ENCODE results near the gene TERT. TPM values are rescaled to one million over a fixed set of nuclear protein-coding genes. Genes with fewer than 3 reads are reported as not detected.

TERT gene
- total and polyA plus RNA-seq, 2 experiments from 2014 or later, result 0.08 TPM; not detected in 1

- Histone ChIP-seq H4K20me1 (ENCODE audit: insufficient read depth, poor library complexity, severe bottlenecking) (no peaks in the 10 kb centered on the region), H3K36me3 (replicated peaks; ENCODE audit: insufficient read depth, low read depth) (no peaks in the 10 kb centered on the region), H3K79me2 (no peaks in the 10 kb centered on the region), H3K9me2 (replicated peaks; ENCODE audit: insufficient read depth) (no peaks in the 10 kb centered on the region), H3K4me1 (ENCODE audit: insufficient read depth) (no peaks in the 10 kb centered on the region), H3K4me3 (no peak overlapping the region), H3K27me3 (peaks cover 22% of the 10 kb centered on the region), H2AFZ (no peak overlapping the region), H3K27ac (no peak overlapping the region), H3K9me3 (ENCODE audit: low read depth) (no peaks in the 10 kb centered on the region), H3K4me2 (no peak overlapping the region)
- peak; percentile 3 for DNase-seq (ENCODE audit: low spot score)
- no peak for TF ChIP-seq CTCF (IDR thresholded peaks at IDR 0.05; ENCODE audit: poor library complexity)
- no peak for TF ChIP-seq EZH2 (IDR thresholded peaks at IDR 0.05; ENCODE audit: borderline replicate concordance)
- no peak for TF ChIP-seq EZH2phosphoT487 (IDR thresholded peaks at IDR 0.05; ENCODE audit: low read depth, severe bottlenecking, unreplicated experiment)
- WGBS (ENCODE audit: low lambda C conversion rate, missing lambda C conversion rate), result 87% methylated on average over 33 of the region's 33 CpGs
These were observed 4.0 kb upstream of the TERT start for GRCh38 chr5:1298723-1299510.

GRCh38 chr5:1298067-1298551 is 3.2 kb upstream of the TERT start:
- no peaks in the 10 kb centered on the region for H3K4me1 ChIP-seq (ENCODE audit: insufficient read depth)
- H3K9me3 ChIP-seq (ENCODE audit: low read depth), result no peaks in the 10 kb centered on the region
- H3K9me2 ChIP-seq (replicated peaks; ENCODE audit: insufficient read depth), result no peaks in the 10 kb centered on the region
- H3K4me2 ChIP-seq, result no peak overlapping the region
- no peaks in the 10 kb centered on the region for H4K20me1 ChIP-seq (ENCODE audit: insufficient read depth, poor library complexity, severe bottlenecking)
- WGBS (ENCODE audit: low lambda C conversion rate, missing lambda C conversion rate), result 88% methylated on average over 19 of the region's 19 CpGs
- peaks cover 26% of the 10 kb centered on the region for H3K27me3 ChIP-seq
- H3K36me3 ChIP-seq (replicated peaks; ENCODE audit: insufficient read depth, low read depth), result no peaks in the 10 kb centered on the region
- no peak overlapping the region for H2AFZ ChIP-seq
- H3K79me2 ChIP-seq, result no peaks in the 10 kb centered on the region
- DNase-seq (ENCODE audit: low spot score), result peak; percentile 1
- no peak for TF ChIP-seq EZH2 (IDR thresholded peaks at IDR 0.05; ENCODE audit: borderline replicate concordance)
- no peak for TF ChIP-seq CTCF (IDR thresholded peaks at IDR 0.05; ENCODE audit: poor library complexity)
- TF ChIP-seq EZH2phosphoT487 (IDR thresholded peaks at IDR 0.05; ENCODE audit: low read depth, severe bottlenecking, unreplicated experiment), result no peak
- H3K4me3 ChIP-seq, result no peak overlapping the region
- H3K27ac ChIP-seq, result no peak overlapping the region

GRCh38 chr5:1297243-1297642 is 2.4 kb upstream of the TERT start:
- no peak for DNase-seq (ENCODE audit: low spot score)
- Histone ChIP-seq H3K9me2 (replicated peaks; ENCODE audit: insufficient read depth) (no peaks in the 10 kb centered on the region), H3K4me3 (no peak overlapping the region), H3K4me1 (ENCODE audit: insufficient read depth) (no peaks in the 10 kb centered on the region), H3K9me3 (ENCODE audit: low read depth) (no peaks in the 10 kb centered on the region), H3K36me3 (replicated peaks; ENCODE audit: insufficient read depth, low read depth) (no peaks in the 10 kb centered on the region), H3K4me2 (no peak overlapping the region), H3K27me3 (peaks cover 26% of the 10 kb centered on the region), H4K20me1 (ENCODE audit: insufficient read depth, poor library complexity, severe bottlenecking) (no peaks in the 10 kb centered on the region), H3K27ac (no peak overlapping the region), H3K79me2 (no peaks in the 10 kb centered on the region), H2AFZ (no peak overlapping the region)
- no peak for TF ChIP-seq EZH2 (IDR thresholded peaks at IDR 0.05; ENCODE audit: borderline replicate concordance)
- WGBS (ENCODE audit: low lambda C conversion rate, missing lambda C conversion rate), result 89% methylated on average over 4 of the region's 4 CpGs

- Histone ChIP-seq H3K9me3 (ENCODE audit: low read depth) (no peaks in the 10 kb centered on the region), H3K4me2 (no peak overlapping the region), H3K27ac (no peak overlapping the region), H3K4me3 (no peak overlapping the region), H2AFZ (no peak overlapping the region), H3K27me3 (peaks cover 26% of the 10 kb centered on the region), H3K9me2 (replicated peaks; ENCODE audit: insufficient read depth) (no peaks in the 10 kb centered on the region), H3K4me1 (ENCODE audit: insufficient read depth) (no peaks in the 10 kb centered on the region), H3K36me3 (replicated peaks; ENCODE audit: insufficient read depth, low read depth) (no peaks in the 10 kb centered on the region), H3K79me2 (no peaks in the 10 kb centered on the region), H4K20me1 (ENCODE audit: insufficient read depth, poor library complexity, severe bottlenecking) (no peaks in the 10 kb centered on the region)
- DNase-seq (ENCODE audit: low spot score), result peak; percentile 2
- TF ChIP-seq CTCF (IDR thresholded peaks at IDR 0.05; ENCODE audit: poor library complexity) (no peak), EZH2 (IDR thresholded peaks at IDR 0.05; ENCODE audit: borderline replicate concordance) (no peak), EZH2phosphoT487 (IDR thresholded peaks at IDR 0.05; ENCODE audit: low read depth, severe bottlenecking, unreplicated experiment) (no peak)
- WGBS (ENCODE audit: low lambda C conversion rate, missing lambda C conversion rate), result 73% methylated on average over 21 of the region's 22 CpGs
These were observed 776 bp upstream of the TERT start for GRCh38 chr5:1295650-1296037.

Measured in hepatocyte (in vitro differentiated cells).